NCI-H524 treated with DMSO at 0.1 percent for 48 hours (cell line): Measurements from ENCODE around the gene GRAMD1C.

ENCODE experiments used
- DNase-seq: peaks from one replicate; lab custom pipeline; 2025; lab: John Stamatoyannopoulos, UW

The GRAMD1C gene

GRCh38 chr3:113952921-113953320, 114.3 kb downstream of the GRAMD1C start:
- no peak for DNase-seq

GRCh38 chr3:113953677-113954076, 115.1 kb downstream of the GRAMD1C start:
- no peak for DNase-seq

- DNase-seq, result no peak
Observed at GRCh38 chr3:113954091-113954685, 115.6 kb downstream of the GRAMD1C start.

DNA sequence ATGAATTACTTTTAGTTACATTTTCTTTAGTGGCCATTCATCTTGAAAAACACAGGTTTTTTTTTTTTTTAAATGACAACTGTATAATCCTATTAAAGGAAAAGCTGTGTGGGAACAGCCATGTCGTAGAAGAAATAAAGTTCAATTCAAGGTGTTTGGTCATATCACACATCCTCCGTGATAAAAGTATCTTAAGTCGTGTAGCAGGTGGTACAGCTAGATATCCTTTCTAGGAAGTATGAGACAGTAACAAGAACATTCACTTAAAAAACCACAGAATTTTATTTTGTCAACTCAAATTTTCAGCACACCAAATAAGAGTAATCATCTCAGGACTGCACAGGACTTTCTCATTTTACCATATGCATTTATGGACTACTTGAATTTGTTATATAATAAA, 125.3 kb downstream of the GRAMD1C start:
- no peak for DNase-seq

DNA sequence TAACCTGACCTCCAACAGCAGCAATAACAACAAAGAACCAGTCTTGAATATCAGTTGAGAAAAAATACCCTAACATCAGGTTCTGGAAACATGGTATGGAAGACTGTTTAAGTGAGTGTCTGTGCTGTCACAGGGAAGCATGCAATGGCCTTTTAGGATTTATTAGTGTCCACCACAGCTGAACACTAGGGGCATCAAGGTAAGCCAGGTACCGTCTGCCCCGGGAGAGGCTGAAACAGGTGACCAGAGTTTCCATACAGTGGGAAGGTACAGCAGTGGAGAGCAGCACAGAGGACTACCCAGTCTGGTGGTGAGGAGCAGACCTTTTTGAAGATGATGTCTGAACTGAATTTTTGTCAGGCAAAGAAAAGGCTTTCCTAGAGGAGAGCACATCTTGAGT, 127.6 kb downstream of the GRAMD1C start:
- DNase-seq, result no peak

DNA sequence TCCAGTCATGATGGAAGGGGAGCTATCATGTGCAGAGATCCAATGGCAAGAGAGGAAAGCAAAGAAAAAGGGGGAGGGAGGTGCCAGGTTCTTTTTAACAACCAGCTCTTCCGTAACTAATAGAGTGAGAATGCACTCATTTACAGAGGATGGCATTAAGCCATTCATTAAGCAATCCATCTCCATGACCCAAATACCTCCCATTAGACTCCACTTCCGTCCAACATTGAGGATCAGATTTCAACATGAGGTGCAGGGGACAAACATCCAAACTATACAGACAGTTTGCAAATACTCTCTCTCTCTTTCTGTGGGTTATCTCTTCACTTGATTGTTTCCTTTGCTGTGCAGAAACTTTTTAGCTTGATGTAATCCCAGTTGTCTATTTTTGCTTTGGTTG, 130.4 kb downstream of the GRAMD1C start:
- DNase-seq, result no peak

- DNase-seq, result no peak
Observed at GRCh38 chr3:113977822-113978221, 139.2 kb downstream of the GRAMD1C start.

GRCh38 chr3:113979916-113980315, 141.3 kb downstream of the GRAMD1C start:
- DNase-seq, result no peak

GRCh38 chr3:113981803-113982202, 143.2 kb downstream of the GRAMD1C start:
- DNase-seq, result no peak

DNA sequence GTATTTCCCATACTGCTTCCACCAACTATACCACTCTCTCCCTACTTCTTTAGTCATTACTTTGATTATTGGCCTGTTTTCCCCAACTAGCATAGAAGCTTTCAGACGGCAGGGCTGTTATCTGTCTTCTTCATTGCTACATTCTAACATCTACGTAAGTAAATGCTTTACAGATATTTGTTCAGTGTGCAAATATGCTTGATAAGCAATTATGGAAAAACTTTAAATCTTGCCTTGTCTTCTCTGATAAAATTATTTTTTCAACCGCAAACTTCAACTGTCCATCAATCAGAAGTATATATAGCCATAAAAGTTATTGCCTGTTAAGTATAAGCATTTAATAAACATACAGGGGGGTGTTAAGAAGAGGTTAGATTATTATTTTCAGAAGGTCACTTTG, 145.0 kb downstream of the GRAMD1C start:
- DNase-seq, result no peak

- DNase-seq, result no peak
Observed at GRCh38 chr3:113985541-113985940, 147.0 kb downstream of the GRAMD1C start.
